Thoracic aorta (tissue), 2 donors: ENCODE measurements around the gene ANXA6. TPM values are rescaled to one million over a fixed set of nuclear protein-coding genes. Genes with fewer than 3 reads are reported as not detected.

Source experiments
- ATAC-seq: fragments of 150-250 bp; one replicate; pipeline ENCODE4 v1.8.0; 2017; ENCODE audit warnings: low read depth; ENCODE audit not compliant: insufficient number of reproducible peaks, low FRiP score
- DNase-seq: peaks from one replicate; pipeline ENCODE4 v3.0.0-alpha.2; 2020; ENCODE audit warnings: low spot score
- H3K27ac ChIP-seq, 2 donors: fragments of 200-600 bp; sonication (generic); 1 replicate in 1 of 2; 2 replicates in 1 of 2; pipeline ENCODE4 v1.5.1; 2016; ENCODE audit warnings: mild to moderate bottlenecking in 2 of 2, moderate library complexity in 2 of 2
- H3K27me3 ChIP-seq: fragments of 200-600 bp; sonication (generic); replicated peaks from 2 replicates; pipeline ENCODE4 v1.6.0; 2016; ENCODE audit warnings: mild to moderate bottlenecking; ENCODE audit not compliant: insufficient read depth
- H3K36me3 ChIP-seq: fragments of 200-600 bp; sonication (generic); one replicate; pipeline ENCODE4 v1.5.1; 2016
- H3K4me1 ChIP-seq, 2 donors: fragments of 200-600 bp; sonication (generic); 1 replicate in 1 of 2; 2 replicates in 1 of 2; pipeline versions ENCODE4 v1.5.1 to v1.6.0; 2016; ENCODE audit warnings: low read depth in 2 of 2, mild to moderate bottlenecking in 1 of 2; ENCODE audit not compliant: control insufficient read depth in 1 of 2
- H3K4me3 ChIP-seq: fragments of 200-600 bp; sonication (generic); 2 replicates; pipeline ENCODE4 v1.5.1; 2016; ENCODE audit warnings: mild to moderate bottlenecking
- H3K9me3 ChIP-seq: fragments of 200-600 bp; sonication (generic); 2 replicates; pipeline ENCODE4 v1.5.1; 2016
- total RNA-seq, 2 donors: library from RNA; depleted of rRNA; stranded (reverse); fragments of >200 nt; gene quantifications; one replicate each; pipeline versions ENCODE4 v1.1.0 to v1.2.3, GENCODE V29; 2016
- TF ChIP-seq, protein P1 (sequence below): fragments of 200-600 bp; sonication (generic); IDR thresholded peaks from one replicate; pipeline ENCODE4 v1.5.1; 2019; ENCODE audit warnings: antibody characterized with exemption

Gene ANXA6
- total RNA-seq, 2 donors from 2014 or later: 207 to 349 TPM

DNA sequence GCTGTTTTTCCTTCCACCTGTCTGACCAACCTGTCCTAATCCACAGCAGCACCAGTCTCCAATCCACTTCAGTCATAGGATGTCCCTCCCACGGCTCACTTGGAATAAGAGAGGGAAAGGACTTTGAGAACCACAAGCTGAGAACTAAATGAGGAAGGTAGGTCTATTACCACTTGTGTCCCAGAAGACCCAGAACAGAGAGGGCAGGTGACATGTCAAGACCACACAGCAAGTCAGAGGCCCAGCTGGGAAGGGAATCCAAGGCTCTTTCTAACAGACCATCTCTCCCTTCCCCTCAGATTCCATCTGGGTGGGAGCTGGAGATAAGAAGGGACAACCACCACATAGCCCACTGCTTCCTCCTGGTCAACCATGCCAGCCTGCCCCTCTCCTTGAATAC, 14.6 kb downstream of the ANXA6 start:
- H3K4me3 ChIP-seq: no peak overlapping the region
- no peak for ATAC-seq
- H3K36me3 ChIP-seq: peaks cover 40% of the 10 kb centered on the region
- no peaks in the 10 kb centered on the region for H3K27me3 ChIP-seq
- H3K9me3 ChIP-seq: no peaks in the 10 kb centered on the region
- TF ChIP-seq, protein P1, sequence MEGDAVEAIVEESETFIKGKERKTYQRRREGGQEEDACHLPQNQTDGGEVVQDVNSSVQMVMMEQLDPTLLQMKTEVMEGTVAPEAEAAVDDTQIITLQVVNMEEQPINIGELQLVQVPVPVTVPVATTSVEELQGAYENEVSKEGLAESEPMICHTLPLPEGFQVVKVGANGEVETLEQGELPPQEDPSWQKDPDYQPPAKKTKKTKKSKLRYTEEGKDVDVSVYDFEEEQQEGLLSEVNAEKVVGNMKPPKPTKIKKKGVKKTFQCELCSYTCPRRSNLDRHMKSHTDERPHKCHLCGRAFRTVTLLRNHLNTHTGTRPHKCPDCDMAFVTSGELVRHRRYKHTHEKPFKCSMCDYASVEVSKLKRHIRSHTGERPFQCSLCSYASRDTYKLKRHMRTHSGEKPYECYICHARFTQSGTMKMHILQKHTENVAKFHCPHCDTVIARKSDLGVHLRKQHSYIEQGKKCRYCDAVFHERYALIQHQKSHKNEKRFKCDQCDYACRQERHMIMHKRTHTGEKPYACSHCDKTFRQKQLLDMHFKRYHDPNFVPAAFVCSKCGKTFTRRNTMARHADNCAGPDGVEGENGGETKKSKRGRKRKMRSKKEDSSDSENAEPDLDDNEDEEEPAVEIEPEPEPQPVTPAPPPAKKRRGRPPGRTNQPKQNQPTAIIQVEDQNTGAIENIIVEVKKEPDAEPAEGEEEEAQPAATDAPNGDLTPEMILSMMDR: no peak
- no peak overlapping the region for H3K27ac ChIP-seq
- peaks cover 18 to 72% of the 10 kb centered on the region in 2 donors for H3K4me1 ChIP-seq
- no peak for DNase-seq

DNA sequence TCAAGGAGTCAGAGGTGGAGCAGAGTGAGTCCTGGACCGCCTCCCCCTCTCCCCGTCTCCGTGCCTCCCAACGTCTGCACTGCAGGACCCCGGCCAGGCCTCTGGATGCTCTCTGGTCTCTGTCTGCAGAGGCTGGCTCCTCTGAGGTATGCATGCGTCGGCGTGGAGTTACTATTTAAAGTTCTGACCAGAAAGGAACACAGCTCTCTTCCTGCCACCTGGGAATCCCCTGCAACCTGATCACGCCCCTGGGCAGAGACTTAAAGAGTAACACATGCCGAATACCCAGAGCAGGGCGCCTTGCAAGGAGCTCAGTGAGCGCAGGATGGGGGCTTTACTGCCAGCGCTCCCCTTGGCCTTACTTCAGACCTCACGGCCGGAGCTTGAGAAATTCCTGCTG, 16.0 kb downstream of the ANXA6 start:
- TF ChIP-seq, protein P1: no peak
- Histone ChIP-seq H3K4me3 (peak overlapping the region; percentile 41), H3K27me3 (no peaks in the 10 kb centered on the region), H3K4me1 (peaks cover 18 to 58% of the 10 kb centered on the region in 2 donors), H3K9me3 (no peaks in the 10 kb centered on the region), H3K27ac (peak overlapping the region; percentile 2 to 34), H3K36me3 (peaks cover 43% of the 10 kb centered on the region)
- no peak for ATAC-seq
- DNase-seq: no peak

GRCh38 chr5:151140686-151141459, 16.7 kb downstream of the ANXA6 start:
- H3K36me3 ChIP-seq: peaks cover 44% of the 10 kb centered on the region
- TF ChIP-seq, protein P1: no peak
- ATAC-seq (no peak), DNase-seq (no peak)
- H3K4me3 ChIP-seq: peak overlapping the region; percentile 41
- no peaks in the 10 kb centered on the region for H3K27me3 ChIP-seq
- H3K9me3 ChIP-seq: no peaks in the 10 kb centered on the region
- H3K4me1 ChIP-seq: peaks cover 18 to 52% of the 10 kb centered on the region in 2 donors
- peak overlapping the region; percentile 2 to 34 for H3K27ac ChIP-seq

GRCh38 chr5:151139646-151140045, 17.9 kb downstream of the ANXA6 start:
- DNase-seq (no peak), ATAC-seq (no peak)
- Histone ChIP-seq H3K9me3 (no peaks in the 10 kb centered on the region), H3K4me1 (peaks cover 18 to 40% of the 10 kb centered on the region in 2 donors), H3K4me3 (no peak overlapping the region), H3K27ac (no peak overlapping the region), H3K36me3 (peaks cover 54% of the 10 kb centered on the region), H3K27me3 (no peaks in the 10 kb centered on the region)
- TF ChIP-seq, protein P1: no peak

- Histone ChIP-seq H3K36me3 (peaks cover 60% of the 10 kb centered on the region), H3K27me3 (no peaks in the 10 kb centered on the region), H3K4me3 (no peak overlapping the region), H3K9me3 (no peaks in the 10 kb centered on the region), H3K4me1 (peaks cover 18 to 33% of the 10 kb centered on the region in 2 donors), H3K27ac (no peak overlapping the region)
- DNase-seq (no peak), ATAC-seq (no peak)
- TF ChIP-seq, protein P1: no peak
These were observed 18.6 kb downstream of the ANXA6 start for GRCh38 chr5:151139015-151139414.
